IMR-90 (cell line): ENCODE data around the gene BASP1. TPM values are rescaled to one million over a fixed set of nuclear protein-coding genes. Genes with fewer than 3 reads are reported as not detected.
A peak's percentile ranks its signal among the peaks of the same experiment; 100 is the strongest.

ENCODE experiments used
- ATAC-seq: fragments of 200-7000 bp; cut with Tn5 transposase; 2 replicates; pipeline ENCODE4 v1.9.1; 2020; ENCODE audit warnings: low read depth, mild to moderate bottlenecking, moderate library complexity
- BruUV-seq: library from RNA; stranded (reverse); fragments of 400-500 nt; replicated peaks from 2 replicates; lab custom pipeline; 2021; lab: Mats Ljungman, UMichigan
- CTCF ChIA-PET: fragments of 300-600 bp; formaldehyde crosslinking; extraction: SDS; loops from one replicate; lab custom pipeline; 2021; ENCODE audit warnings: antibody characterized with exemption; lab: Yijun Ruan, JAX
- POLR2A ChIA-PET: fragments of 300-600 bp; sonication (Branson Sonifier 250); formaldehyde crosslinking; loops from one replicate; lab custom pipeline; 2022; ENCODE audit warnings: antibody characterized with exemption; ENCODE audit not compliant: unreplicated experiment; lab: Charles Lee
- DNase-seq: peaks from one replicate; pipeline ENCODE4 v3.0.0; 2013
- H2AFZ ChIP-seq: replicated peaks from 2 replicates; pipeline ENCODE3; 2013; ENCODE audit warnings: low read length, mild to moderate bottlenecking; ENCODE audit not compliant: poor library complexity
- H2AK5ac ChIP-seq: 2 replicates; pipeline ENCODE4 v1.6.1; 2013; ENCODE audit warnings: low read depth, low read length, inconsistent platforms
- H2AK9ac ChIP-seq: replicated peaks from 2 replicates; pipeline ENCODE3; 2013; ENCODE audit warnings: mild to moderate bottlenecking, low read depth, low read length, moderate library complexity; ENCODE audit not compliant: poor library complexity
- H2BK120ac ChIP-seq: 2 replicates; pipeline ENCODE4 v1.6.1; 2013; ENCODE audit warnings: low read depth, low read length, inconsistent platforms
- H2BK15ac ChIP-seq: 3 replicates; pipeline ENCODE4 v1.6.1; 2013; ENCODE audit warnings: low read depth, low read length, inconsistent platforms
- H2BK20ac ChIP-seq: 2 replicates; pipeline ENCODE4 v1.6.1; 2013; ENCODE audit warnings: low read depth, mild to moderate bottlenecking, inconsistent platforms, low read length, moderate library complexity
- H2BK5ac ChIP-seq: 2 replicates; pipeline ENCODE4 v1.6.1; 2013; ENCODE audit warnings: mild to moderate bottlenecking, low read depth, low read length, inconsistent platforms; ENCODE audit not compliant: poor library complexity, severe bottlenecking
- H3K14ac ChIP-seq: replicated peaks from 2 replicates; pipeline ENCODE4 v1.6.1; 2013; ENCODE audit warnings: low read depth, low read length, inconsistent platforms
- H3K18ac ChIP-seq: 2 replicates; pipeline ENCODE4 v1.6.1; 2013; ENCODE audit warnings: low read depth, low read length, control low read depth
- H3K23ac ChIP-seq: 2 replicates; pipeline ENCODE4 v1.6.1; 2013; ENCODE audit warnings: low read depth, low read length, inconsistent platforms
- H3K27ac ChIP-seq: 2 replicates; pipeline ENCODE4 v1.5.1; 2013; ENCODE audit warnings: mild to moderate bottlenecking, control low read depth, low read length; ENCODE audit not compliant: insufficient read depth
- H3K27me3 ChIP-seq: 2 replicates; pipeline ENCODE4 v1.6.1; 2013; ENCODE audit warnings: low read length; ENCODE audit not compliant: control insufficient read depth, insufficient read depth
- H3K36me3 ChIP-seq: 2 replicates; pipeline ENCODE4 v1.6.1; 2013; ENCODE audit warnings: low read length, mixed read lengths; ENCODE audit not compliant: control insufficient read depth, insufficient read depth
- H3K4ac ChIP-seq: 2 replicates; pipeline ENCODE4 v1.6.1; 2013; ENCODE audit warnings: low read depth, low read length, inconsistent platforms
- H3K4me1 ChIP-seq: 2 replicates; pipeline ENCODE4 v1.6.1; 2013; ENCODE audit warnings: low read length, mixed read lengths; ENCODE audit not compliant: control insufficient read depth, insufficient read depth
- H3K4me2 ChIP-seq: 2 replicates; pipeline ENCODE4 v1.6.1; 2013; ENCODE audit warnings: low read depth, mild to moderate bottlenecking, control low read depth, low read length, moderate library complexity
- H3K4me3 ChIP-seq: 2 replicates; pipeline ENCODE4 v1.5.1; 2013; ENCODE audit warnings: low read depth, mild to moderate bottlenecking, control low read depth, low read length, moderate library complexity; ENCODE audit not compliant: insufficient read depth
- H3K56ac ChIP-seq: 2 replicates; pipeline ENCODE4 v1.6.1; 2013; ENCODE audit warnings: low read length, inconsistent platforms; ENCODE audit not compliant: insufficient read depth; ENCODE audit errors: extremely low read depth
- H3K79me1 ChIP-seq, 2 experiments: 2 replicates each; pipeline ENCODE4 v1.6.1; 2013; ENCODE audit warnings: low read length in 2 of 2, inconsistent platforms in 1 of 2, low read depth in 1 of 2
- H3K9ac ChIP-seq: 2 replicates; pipeline ENCODE4 v1.6.1; 2013; ENCODE audit warnings: low read depth, low read length, control low read depth
- H3K9me1 ChIP-seq: 2 replicates; pipeline ENCODE4 v1.6.1; 2013; ENCODE audit warnings: low read length, inconsistent platforms; ENCODE audit not compliant: insufficient read depth
- H3K9me3 ChIP-seq: 2 replicates; pipeline ENCODE4 v1.6.1; 2013; ENCODE audit warnings: low read length; ENCODE audit not compliant: control insufficient read depth, insufficient read depth
- H4K20me1 ChIP-seq: 2 replicates; pipeline ENCODE4 v1.6.1; 2013; ENCODE audit warnings: low read length, inconsistent platforms; ENCODE audit not compliant: insufficient read depth
- H4K5ac ChIP-seq: 2 replicates; pipeline ENCODE4 v1.6.1; 2013; ENCODE audit warnings: mild to moderate bottlenecking, low read depth, low read length, control low read depth
- H4K8ac ChIP-seq, 2 experiments: 2 replicates each; pipeline ENCODE4 v1.6.1; 2013; ENCODE audit warnings: low read depth in 2 of 2, low read length in 2 of 2, control low read depth in 1 of 2, inconsistent platforms in 1 of 2
- H4K91ac ChIP-seq: 2 replicates; pipeline ENCODE4 v1.6.1; 2013; ENCODE audit warnings: low read depth, low read length, inconsistent platforms; ENCODE audit not compliant: insufficient read depth
- CEBPB ChIP-seq: IDR thresholded peaks from 2 replicates; pipeline ENCODE4 v1.6.1; 2012; ENCODE audit warnings: low read depth, low read length, improper control_type of control experiment
- FOS ChIP-seq: fragments of 150-350 bp; IDR thresholded peaks from 2 replicates; pipeline ENCODE4 v1.6.1; 2016; ENCODE audit warnings: low read depth, low read length
- SMC3 ChIP-seq: fragments of 150-350 bp; IDR thresholded peaks from 2 replicates; pipeline ENCODE4 v1.6.1; 2016; ENCODE audit warnings: low read depth, mild to moderate bottlenecking, antibody characterized with exemption, low read length, moderate library complexity
- WGBS, 2 experiments: methylation state at CpG; one replicate each; pipeline versions ENCODE4 v1.1.5 to v1.1.7; 2013; ENCODE audit warnings: missing lambda C conversion rate in 2 of 2; ENCODE audit not compliant: insufficient read length in 1 of 2; ENCODE audit errors: extremely low coverage in 2 of 2; 5-methylcytosine and 5-hydroxymethylcytosine counted together
- dilution Hi-C: fragments of 300-500 bp; cut with HindIII; formaldehyde crosslinking; loops from one replicate; pipeline ENCODE4 v1.14.3; 2018; ENCODE audit warnings: low sequenced_read_pairs; ENCODE audit not compliant: unreplicated experiment
- in situ Hi-C: fragments of 300-500 bp; cut with MboI; formaldehyde crosslinking; loops from 3 replicates; pipeline ENCODE4 v1.14.3; 2019; ENCODE audit warnings: low sequenced_read_pairs, inconsistent platforms, mixed read lengths
- intact Hi-C: fragments of 100-400 bp; cut with micrococcal nuclease; formaldehyde crosslinking; loops from 2 replicates; pipeline ENCODE4 v1.10.0; 2022
- polyA plus RNA-seq, 3 experiments: library from polyadenylated mRNA; depleted of rRNA; stranded (reverse); fragments of >200 nt; gene quantifications; 2 replicates each; pipeline ENCODE4 v1.2.3, GENCODE V29; 2012; ENCODE audit warnings: low replicate concordance in 1 of 3
- total RNA-seq: library from RNA; depleted of rRNA; stranded (reverse); fragments of >200 nt; gene quantifications from 2 replicates; pipeline ENCODE4 v1.2.3, GENCODE V29; 2012

BASP1 gene
- total and polyA plus RNA-seq, 2 of the 4 experiments (the other 2 are of a cell fraction), result 39.6 to 103 TPM

- Histone ChIP-seq H2AK9ac (no peak overlapping the region), H3K36me3 (peaks cover 17% of the 10 kb centered on the region), H3K27me3 (no peaks in the 10 kb centered on the region), H3K9me3 (no peaks in the 10 kb centered on the region), H3K79me1 (peaks cover 10 to 67% of the 10 kb centered on the region in 2 experiments), H3K9ac (no peak overlapping the region; the same call in 1 of the 2 replicates), H3K4me2 (peak overlapping the region; percentile 92), H4K20me1 (peaks cover 83% of the 10 kb centered on the region), H3K4me3 (no peak overlapping the region), H3K27ac (peak overlapping the region; percentile 39), H4K8ac (peak overlapping the region in 1 of 2 experiments; percentile 49; a peak in 1 of 4 replicates), H2BK120ac (peak overlapping the region; percentile 5; the same call in 1 of the 2 replicates), H2BK5ac (peak overlapping the region; percentile 35), H3K9me1 (peaks cover 32% of the 10 kb centered on the region), H3K4ac (peak overlapping the region; percentile 35), H2BK15ac (no peak overlapping the region), H2AFZ (no peak overlapping the region), H3K18ac (peak overlapping the region; percentile 60), H3K56ac (no peak overlapping the region), H4K91ac (peak overlapping the region; percentile 19; the same call in 1 of the 2 replicates), H3K14ac (peak overlapping the region; percentile 58), H3K23ac (peak overlapping the region; percentile 49), H2AK5ac (peak overlapping the region; percentile 59), H3K4me1 (peaks cover 34% of the 10 kb centered on the region), H4K5ac (peak overlapping the region; percentile 40), H2BK20ac (no peak overlapping the region)
- CTCF ChIA-PET, result no interaction called here
- TF ChIP-seq CEBPB, result peak; percentile 72
- no peak for TF ChIP-seq SMC3
- peak; percentile 81 for TF ChIP-seq FOS
- 50% methylated on average over 3 of the region's 11 CpGs; no CpG with 5 or more reads in 1 of the 2 experiments for WGBS, 2 experiments
- ATAC-seq, result peak; percentile 48
- intact Hi-C loops (no loop called here), dilution Hi-C loops (no loop called here), in situ Hi-C loops (no loop called here)
- POLR2A ChIA-PET, result no interaction called here
- no TSS peak for BruUV-seq
- peak; percentile 82 for DNase-seq
Measured at GRCh38 chr5:17224858-17225511, 7.6 kb downstream of the BASP1 start.
